ENCODE measurements around the gene NDNF. TPM values are rescaled to one million over a fixed set of nuclear protein-coding genes. Genes with fewer than 3 reads are reported as not detected.

The NDNF gene
- total RNA-seq, 6 experiments from 2014 or later, result 0.12 to 0.14 TPM; not detected in 4

DNA sequence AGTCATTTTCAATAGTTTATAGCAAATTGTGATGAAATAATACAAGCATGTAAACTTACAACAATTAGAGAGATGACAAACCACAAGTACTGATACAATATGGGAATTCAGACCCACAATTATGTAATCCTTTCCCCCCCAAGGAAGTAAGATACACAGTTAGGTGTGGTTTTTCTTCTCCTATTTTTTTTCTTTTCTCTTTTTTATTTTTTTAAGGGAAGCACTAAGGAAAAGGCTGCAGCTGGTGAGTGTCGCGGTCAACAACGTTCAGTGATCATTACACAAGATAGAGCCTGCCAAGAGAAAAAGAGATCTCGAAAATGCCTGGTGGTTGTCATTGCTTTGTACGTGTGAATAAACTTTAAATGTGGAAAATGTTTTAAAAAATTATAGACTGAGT, 9.8 kb downstream of the NDNF start:
- Mint-ChIP-seq H3K36me3 (ENCODE audit: low read depth) (no peaks in the 10 kb centered on the region), H3K27me3 (ENCODE audit: insufficient read depth) (no peaks in the 10 kb centered on the region; the same call in none of the 2 replicates), H3K4me3 (no peak overlapping the region), H3K9me3 (no peaks in the 10 kb centered on the region), H3K27ac (no peak overlapping the region), H3K4me1 (ENCODE audit: low read depth) (no peaks in the 10 kb centered on the region)
- TF ChIP-seq, protein P1, sequence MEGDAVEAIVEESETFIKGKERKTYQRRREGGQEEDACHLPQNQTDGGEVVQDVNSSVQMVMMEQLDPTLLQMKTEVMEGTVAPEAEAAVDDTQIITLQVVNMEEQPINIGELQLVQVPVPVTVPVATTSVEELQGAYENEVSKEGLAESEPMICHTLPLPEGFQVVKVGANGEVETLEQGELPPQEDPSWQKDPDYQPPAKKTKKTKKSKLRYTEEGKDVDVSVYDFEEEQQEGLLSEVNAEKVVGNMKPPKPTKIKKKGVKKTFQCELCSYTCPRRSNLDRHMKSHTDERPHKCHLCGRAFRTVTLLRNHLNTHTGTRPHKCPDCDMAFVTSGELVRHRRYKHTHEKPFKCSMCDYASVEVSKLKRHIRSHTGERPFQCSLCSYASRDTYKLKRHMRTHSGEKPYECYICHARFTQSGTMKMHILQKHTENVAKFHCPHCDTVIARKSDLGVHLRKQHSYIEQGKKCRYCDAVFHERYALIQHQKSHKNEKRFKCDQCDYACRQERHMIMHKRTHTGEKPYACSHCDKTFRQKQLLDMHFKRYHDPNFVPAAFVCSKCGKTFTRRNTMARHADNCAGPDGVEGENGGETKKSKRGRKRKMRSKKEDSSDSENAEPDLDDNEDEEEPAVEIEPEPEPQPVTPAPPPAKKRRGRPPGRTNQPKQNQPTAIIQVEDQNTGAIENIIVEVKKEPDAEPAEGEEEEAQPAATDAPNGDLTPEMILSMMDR (IDR thresholded peaks at IDR 0.05), result no peak
- no peak for DNase-seq

DNA sequence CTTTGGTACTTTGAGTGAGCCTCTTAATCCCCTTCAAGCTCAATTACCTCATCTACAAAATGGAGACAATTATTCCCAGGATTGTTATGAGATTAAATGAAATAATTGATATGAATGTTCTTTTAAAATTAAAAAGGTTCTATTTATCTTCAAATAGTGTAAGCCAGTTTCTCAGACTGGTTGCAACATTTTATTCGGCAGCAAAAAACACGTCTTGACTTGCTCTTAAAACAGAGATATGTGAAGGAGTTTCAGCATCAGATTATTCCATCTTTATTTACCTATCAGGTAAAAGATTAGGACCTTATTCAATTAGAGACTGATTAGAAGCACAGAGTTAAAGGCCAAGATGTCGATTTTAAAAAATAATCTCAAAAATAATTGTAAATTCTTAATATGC, 10.5 kb downstream of the NDNF start:
- Mint-ChIP-seq H3K27ac (no peak overlapping the region), H3K4me3 (no peak overlapping the region), H3K9me3 (no peaks in the 10 kb centered on the region), H3K27me3 (ENCODE audit: insufficient read depth) (peaks cover 3% of the 10 kb centered on the region), H3K4me1 (ENCODE audit: low read depth) (no peaks in the 10 kb centered on the region), H3K36me3 (ENCODE audit: low read depth) (no peaks in the 10 kb centered on the region)
- no peak for DNase-seq
- TF ChIP-seq, protein P1 (IDR thresholded peaks at IDR 0.05), result no peak

DNA sequence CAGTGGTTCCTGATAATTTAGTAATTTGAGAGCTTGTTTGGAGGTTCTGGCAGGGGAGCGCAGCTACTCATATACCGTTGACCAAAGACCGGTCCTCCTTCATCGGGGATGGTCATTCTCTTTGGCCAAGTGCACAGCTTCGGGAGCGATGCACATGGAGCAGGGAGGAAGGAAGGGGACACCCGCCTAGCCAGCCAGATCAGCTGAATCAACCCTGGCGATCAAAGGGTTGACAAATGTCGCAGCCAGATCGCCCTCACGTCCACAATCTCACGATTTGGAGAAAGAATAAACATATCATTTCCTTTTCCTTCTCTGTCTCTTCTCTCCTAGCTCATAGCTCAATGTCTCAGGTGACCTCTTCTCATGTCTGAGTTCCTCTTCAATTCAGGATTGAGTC, 11.1 kb downstream of the NDNF start:
- H3K27me3 Mint-ChIP-seq (ENCODE audit: insufficient read depth), result peaks cover 3% of the 10 kb centered on the region
- no peaks in the 10 kb centered on the region for H3K9me3 Mint-ChIP-seq
- TF ChIP-seq, protein P1 (IDR thresholded peaks at IDR 0.05), result no peak
- no peak overlapping the region for H3K27ac Mint-ChIP-seq
- no peaks in the 10 kb centered on the region for H3K4me1 Mint-ChIP-seq (ENCODE audit: low read depth)
- H3K36me3 Mint-ChIP-seq (ENCODE audit: low read depth), result no peaks in the 10 kb centered on the region
- H3K4me3 Mint-ChIP-seq, result no peak overlapping the region
- DNase-seq, result no peak

DNA sequence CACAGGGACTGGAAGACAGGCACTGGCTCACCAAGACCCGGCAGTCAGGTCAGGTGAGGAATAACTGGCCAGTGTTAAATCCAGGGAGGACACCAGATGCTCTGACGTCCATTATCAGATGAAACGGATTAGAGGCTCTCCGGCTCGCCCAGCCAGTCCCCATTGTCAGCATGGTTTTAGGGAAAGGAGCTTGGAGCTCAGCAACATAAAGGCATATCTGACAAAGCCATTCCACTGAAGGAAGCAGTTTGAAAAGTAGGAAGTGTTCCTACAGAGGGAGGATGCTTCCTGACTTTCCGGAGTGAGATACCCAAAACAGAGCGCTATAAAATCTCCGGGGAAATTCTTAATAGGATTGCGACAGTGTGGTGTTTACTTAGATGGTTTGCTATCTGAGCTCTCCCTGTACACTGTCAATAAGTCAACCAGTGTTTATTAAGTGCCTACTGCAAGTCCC, 14.8 kb downstream of the NDNF start:
- H3K9me3 Mint-ChIP-seq, result no peaks in the 10 kb centered on the region
- H3K4me1 Mint-ChIP-seq (ENCODE audit: low read depth), result no peaks in the 10 kb centered on the region

DNA sequence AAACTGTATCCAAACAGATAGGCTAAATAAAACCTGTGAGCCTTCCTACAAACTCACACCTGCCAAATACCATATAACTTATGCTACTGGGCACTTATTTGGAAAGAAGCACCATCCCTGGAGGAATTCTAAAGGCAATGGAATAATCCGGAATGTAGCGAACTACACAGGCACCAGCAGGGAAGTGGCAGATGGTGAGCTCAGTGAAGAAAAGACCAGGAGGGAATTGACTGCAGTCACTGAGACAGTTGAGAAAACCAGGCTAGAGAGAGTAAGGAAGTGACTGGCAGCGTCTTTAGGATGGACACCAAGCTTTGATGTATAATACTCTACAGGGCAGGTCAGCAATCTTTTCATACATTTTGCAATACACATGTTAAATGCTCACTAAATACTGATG, 16.3 kb downstream of the NDNF start:
- H3K9me3 Mint-ChIP-seq, result no peaks in the 10 kb centered on the region
- H3K36me3 Mint-ChIP-seq (ENCODE audit: low read depth), result no peaks in the 10 kb centered on the region

More for the DNA sequence above, 14.8 kb downstream of the NDNF start:
- Mint-ChIP-seq H3K27ac (no peak overlapping the region), H3K36me3 (ENCODE audit: low read depth) (no peaks in the 10 kb centered on the region), H3K27me3 (ENCODE audit: insufficient read depth) (peaks cover 3% of the 10 kb centered on the region), H3K4me3 (no peak overlapping the region)
- TF ChIP-seq, protein P1 (IDR thresholded peaks at IDR 0.05), result no peak
- no peak for DNase-seq

More for the DNA sequence above, 16.3 kb downstream of the NDNF start:
- DNase-seq, result no peak
- no peak overlapping the region for H3K4me3 Mint-ChIP-seq
- no peak overlapping the region for H3K27ac Mint-ChIP-seq
- no peaks in the 10 kb centered on the region for H3K4me1 Mint-ChIP-seq (ENCODE audit: low read depth)
- peaks cover 3% of the 10 kb centered on the region for H3K27me3 Mint-ChIP-seq (ENCODE audit: insufficient read depth)
- TF ChIP-seq, protein P1 (IDR thresholded peaks at IDR 0.05), result no peak
